ENCODE measurements around the gene SOX21.

DNA sequence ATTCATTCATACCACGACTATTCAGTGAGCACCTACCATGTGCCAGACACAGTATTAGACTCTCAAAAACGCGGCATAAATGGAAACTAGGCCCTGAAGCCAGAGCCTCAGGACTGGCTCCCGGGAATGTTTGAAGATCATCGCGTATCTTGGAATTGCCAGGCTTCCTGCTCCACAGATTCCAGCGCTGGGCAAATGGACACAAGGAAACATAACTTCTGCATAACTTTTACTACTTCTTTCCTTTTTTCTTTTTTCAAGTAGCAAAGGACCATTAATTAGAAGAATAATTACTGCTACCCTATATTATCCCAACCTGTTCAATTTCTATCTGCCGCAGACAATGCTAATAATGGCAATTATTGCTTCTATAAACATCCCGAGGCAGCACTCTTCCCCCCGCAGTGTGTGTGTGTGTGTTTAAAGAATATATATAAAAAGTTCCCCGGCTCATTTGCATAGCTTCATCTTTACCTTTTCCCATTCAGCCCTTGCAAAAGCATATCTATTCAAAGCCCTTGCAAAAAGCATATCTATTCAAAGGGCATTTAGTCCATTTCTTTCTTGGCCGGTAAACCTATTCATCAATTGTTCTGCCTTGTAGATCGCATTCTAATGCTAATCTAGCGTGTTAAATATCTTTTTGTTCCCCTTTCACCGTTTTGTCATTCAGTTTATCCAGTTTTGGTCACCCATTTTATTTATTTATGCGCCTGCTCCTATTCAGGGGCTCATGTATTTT lies 6.1 kb downstream of the SOX21 start:
- TF ChIP-seq CTCF (IDR thresholded peaks at IDR 0.05), result no peak
- no peak for TF ChIP-seq EZH2 (IDR thresholded peaks at IDR 0.05; ENCODE audit: borderline replicate concordance, insufficient read depth, low read depth, low read length, poor library complexity, severe bottlenecking)
